Mucosa of stomach (tissue), 1 donor: ENCODE measurements around the gene EPB41L5.
"Not testable (repeated sequence)": the region's sequence is repeated elsewhere in the genome, so short reads cannot be mapped to it uniquely, and the experiment has no call there.

Source experiments
- H3K27me3 ChIP-seq: one replicate; pipeline ENCODE4 v1.7.0; 2013; ENCODE audit warnings: mild to moderate bottlenecking, low read length; ENCODE audit not compliant: control insufficient read depth, insufficient read depth
- H3K36me3 ChIP-seq: one replicate; pipeline ENCODE4 v1.7.0; 2013; ENCODE audit warnings: low read length; ENCODE audit not compliant: control insufficient read depth, insufficient read depth
- H3K4me1 ChIP-seq: one replicate; pipeline ENCODE4 v1.7.0; 2013; ENCODE audit warnings: mild to moderate bottlenecking, low read length; ENCODE audit not compliant: control insufficient read depth, insufficient read depth
- H3K4me3 ChIP-seq: one replicate; pipeline ENCODE4 v1.7.0; 2013; ENCODE audit warnings: low read length
- H3K9ac ChIP-seq: one replicate; pipeline ENCODE4 v1.7.0; 2013; ENCODE audit warnings: mild to moderate bottlenecking, low read length, moderate library complexity
- H3K9me3 ChIP-seq: one replicate; pipeline ENCODE4 v1.7.0; 2013; ENCODE audit warnings: mild to moderate bottlenecking, low read length, moderate library complexity; ENCODE audit not compliant: control insufficient read depth
- donor health status: Pancreatic carcinoma.

Gene EPB41L5

GRCh38 chr2:120012771-120013596, at the start of gene EPB41L5:
Gene EPB41L5 (plus strand): TSS chr2:120013077. CDS start chr2:120019085, 6,008 bp downstream.
- H3K4me3 ChIP-seq: peak within 1 kb of the TSS; percentile 78
- no peaks in the 10 kb centered on the region for H3K9me3 ChIP-seq
- peak within 1 kb of the TSS; percentile 87 for H3K9ac ChIP-seq
- H3K4me1 ChIP-seq: peaks cover 8% of the 10 kb centered on the region
- H3K27me3 ChIP-seq: no peaks in the 10 kb centered on the region
- H3K36me3 ChIP-seq: no peaks in the 10 kb centered on the region

- Histone ChIP-seq H3K9ac (no peak overlapping the region), H3K4me1 (no peaks in the 10 kb centered on the region), H3K36me3 (no peaks in the 10 kb centered on the region), H3K4me3 (no peak overlapping the region), H3K9me3 (no peaks in the 10 kb centered on the region), H3K27me3 (no peaks in the 10 kb centered on the region)
Measured at GRCh38 chr2:119981896-119982295, 31.0 kb upstream of the EPB41L5 start.

GRCh38 chr2:119982506-119982905, 30.4 kb upstream of the EPB41L5 start:
- Histone ChIP-seq H3K9me3 (no peaks in the 10 kb centered on the region), H3K4me1 (no peaks in the 10 kb centered on the region), H3K9ac (no peak overlapping the region), H3K36me3 (no peaks in the 10 kb centered on the region), H3K4me3 (no peak overlapping the region), H3K27me3 (no peaks in the 10 kb centered on the region)

GRCh38 chr2:119983108-119983507, 29.8 kb upstream of the EPB41L5 start:
- no peak overlapping the region for H3K4me3 ChIP-seq
- no peaks in the 10 kb centered on the region for H3K4me1 ChIP-seq
- no peaks in the 10 kb centered on the region for H3K9me3 ChIP-seq
- no peak overlapping the region for H3K9ac ChIP-seq
- H3K27me3 ChIP-seq: no peaks in the 10 kb centered on the region
- H3K36me3 ChIP-seq: no peaks in the 10 kb centered on the region

- H3K36me3 ChIP-seq: no peaks in the 10 kb centered on the region
- no peaks in the 10 kb centered on the region for H3K4me1 ChIP-seq
- H3K27me3 ChIP-seq: no peaks in the 10 kb centered on the region
- H3K4me3 ChIP-seq: no peak overlapping the region
- H3K9me3 ChIP-seq: no peaks in the 10 kb centered on the region
- H3K9ac ChIP-seq: no peak overlapping the region
Measured at GRCh38 chr2:119996148-119996547, 16.7 kb upstream of the EPB41L5 start.

GRCh38 chr2:119996896-119997891, 15.7 kb upstream of the EPB41L5 start:
- H3K36me3 ChIP-seq, H3K9ac ChIP-seq, H3K9me3 ChIP-seq, H3K4me1 ChIP-seq, H3K27me3 ChIP-seq, H3K4me3 ChIP-seq: not testable (repeated sequence)

- Histone ChIP-seq H3K27me3 (no peaks in the 10 kb centered on the region), H3K4me3 (no peak overlapping the region), H3K4me1 (no peaks in the 10 kb centered on the region), H3K36me3 (no peaks in the 10 kb centered on the region), H3K9ac (no peak overlapping the region), H3K9me3 (no peaks in the 10 kb centered on the region)
Measured at GRCh38 chr2:120001471-120001870, 11.4 kb upstream of the EPB41L5 start.

- H3K4me3 ChIP-seq: no peak overlapping the region
- H3K27me3 ChIP-seq: no peaks in the 10 kb centered on the region
- H3K36me3 ChIP-seq: no peaks in the 10 kb centered on the region
- H3K9ac ChIP-seq: no peak overlapping the region
- H3K4me1 ChIP-seq: no peaks in the 10 kb centered on the region
- H3K9me3 ChIP-seq: no peaks in the 10 kb centered on the region
Measured at GRCh38 chr2:120004254-120004653, 8.6 kb upstream of the EPB41L5 start.

- H3K36me3 ChIP-seq: no peaks in the 10 kb centered on the region
- H3K27me3 ChIP-seq: no peaks in the 10 kb centered on the region
- no peaks in the 10 kb centered on the region for H3K9me3 ChIP-seq
- H3K4me3 ChIP-seq: no peak overlapping the region
- no peaks in the 10 kb centered on the region for H3K4me1 ChIP-seq
- H3K9ac ChIP-seq: no peak overlapping the region
Measured at GRCh38 chr2:120005834-120006521, 6.9 kb upstream of the EPB41L5 start.

- H3K9me3 ChIP-seq: no peaks in the 10 kb centered on the region
- no peak overlapping the region for H3K9ac ChIP-seq
- H3K36me3 ChIP-seq: no peaks in the 10 kb centered on the region
- no peaks in the 10 kb centered on the region for H3K27me3 ChIP-seq
- no peaks in the 10 kb centered on the region for H3K4me1 ChIP-seq
- H3K4me3 ChIP-seq: no peak overlapping the region
Measured at GRCh38 chr2:120007851-120008250, 5.0 kb upstream of the EPB41L5 start.

GRCh38 chr2:120012363-120012762, 514 bp upstream of the EPB41L5 start:
- Histone ChIP-seq H3K27me3 (no peaks in the 10 kb centered on the region), H3K9me3 (no peaks in the 10 kb centered on the region), H3K36me3 (no peaks in the 10 kb centered on the region), H3K4me3 (peak overlapping the region; percentile 23), H3K9ac (peak overlapping the region; percentile 87), H3K4me1 (peaks cover 8% of the 10 kb centered on the region)
